Measurements from ENCODE around the gene EHD4.
A peak's percentile ranks its signal among the peaks of the same experiment; 100 is the strongest.

Gene EHD4

GRCh38 chr15:41897363-41897799 lies 75.0 kb downstream of the EHD4 start:
- no peak for DNase-seq (ENCODE audit: low read depth in 4 of 4, low spot score in 1 of 4)

GRCh38 chr15:41896566-41896965 lies 75.8 kb downstream of the EHD4 start:
- DNase-seq (ENCODE audit: low read depth in 4 of 4, low spot score in 1 of 4), result no peak

- DNase-seq (ENCODE audit: low read depth in 4 of 4, low spot score in 1 of 4), result no peak
These were observed 76.4 kb downstream of the EHD4 start for GRCh38 chr15:41895957-41896356.

- no peak for DNase-seq (ENCODE audit: low read depth in 4 of 4, low spot score in 1 of 4)
These were observed 76.9 kb downstream of the EHD4 start for GRCh38 chr15:41895491-41895890.

GRCh38 chr15:41894791-41895463 lies 77.4 kb downstream of the EHD4 start:
- DNase-seq (ENCODE audit: low read depth in 4 of 4, low spot score in 1 of 4), result peak; percentile 25 to 51 (median 38)

GRCh38 chr15:41894251-41894790 lies 78.0 kb downstream of the EHD4 start:
- DNase-seq (ENCODE audit: low read depth in 4 of 4, low spot score in 1 of 4), result no peak

- no peak for DNase-seq (ENCODE audit: low read depth in 4 of 4, low spot score in 1 of 4)
These were observed 78.7 kb downstream of the EHD4 start, which contains the start of gene SPTBN5 for GRCh38 chr15:41893422-41894250. Gene SPTBN5 (minus strand): TSS chr15:41894053. CDS start chr15:41893497, 556 bp downstream.

- DNase-seq (ENCODE audit: low read depth in 4 of 4, low spot score in 1 of 4), result no peak
These were observed 79.5 kb downstream of the EHD4 start for GRCh38 chr15:41892621-41893421.

GRCh38 chr15:41891946-41892345 lies 80.4 kb downstream of the EHD4 start:
- no peak for DNase-seq (ENCODE audit: low read depth in 4 of 4, low spot score in 1 of 4)

GRCh38 chr15:41891226-41891625 lies 81.1 kb downstream of the EHD4 start:
- DNase-seq (ENCODE audit: low read depth in 4 of 4, low spot score in 1 of 4), result no peak

GRCh38 chr15:41890050-41890690 lies 82.2 kb downstream of the EHD4 start:
- no peak for DNase-seq (ENCODE audit: low read depth in 4 of 4, low spot score in 1 of 4)

- no peak for DNase-seq (ENCODE audit: low read depth in 4 of 4, low spot score in 1 of 4)
These were observed 83.6 kb downstream of the EHD4 start for GRCh38 chr15:41888662-41889253.

- no peak for DNase-seq (ENCODE audit: low read depth in 4 of 4, low spot score in 1 of 4)
These were observed 84.5 kb downstream of the EHD4 start for GRCh38 chr15:41887893-41888292.

- no peak for DNase-seq (ENCODE audit: low read depth in 4 of 4, low spot score in 1 of 4)
These were observed 85.2 kb downstream of the EHD4 start for GRCh38 chr15:41887161-41887560.

- DNase-seq (ENCODE audit: low read depth in 4 of 4, low spot score in 1 of 4), result no peak
These were observed 85.6 kb downstream of the EHD4 start for GRCh38 chr15:41886741-41887140.

- DNase-seq (ENCODE audit: low read depth in 4 of 4, low spot score in 1 of 4), result no peak
These were observed 86.5 kb downstream of the EHD4 start for GRCh38 chr15:41885841-41886240.

GRCh38 chr15:41885321-41885720 lies 87.0 kb downstream of the EHD4 start:
- no peak for DNase-seq (ENCODE audit: low read depth in 4 of 4, low spot score in 1 of 4)

- DNase-seq (ENCODE audit: low read depth in 4 of 4, low spot score in 1 of 4), result no peak
These were observed 87.9 kb downstream of the EHD4 start for GRCh38 chr15:41884458-41884857.

- DNase-seq (ENCODE audit: low read depth in 4 of 4, low spot score in 1 of 4), result no peak
These were observed 88.9 kb downstream of the EHD4 start for GRCh38 chr15:41883484-41883825.

- no peak for DNase-seq (ENCODE audit: low read depth in 4 of 4, low spot score in 1 of 4)
These were observed 89.5 kb downstream of the EHD4 start for GRCh38 chr15:41882689-41883483.

All from stimulated activated CD4-positive, alpha-beta T cell treated with anti-CD3 and anti-CD28 coated beads, Interleukin-1b, Interleukin-23, amount 100 ng/mL, for 24 hours (primary cell).